Suprapubic skin (tissue), 2 donors: ENCODE results near the gene SNX21.

ENCODE experiments used
- EP300 ChIP-seq: sonication (generic); formaldehyde crosslinking; IDR thresholded peaks from one replicate; pipeline ENCODE4 v1.6.1; 2017; ENCODE audit warnings: antibody characterized with exemption
- POLR2A ChIP-seq, 2 donors: fragments of 450-650 bp; IDR thresholded peaks; one replicate each; pipeline ENCODE4 v1.6.1; 2017; ENCODE audit warnings: antibody characterized with exemption in 2 of 2, mild to moderate bottlenecking in 2 of 2, moderate library complexity in 2 of 2

- TF ChIP-seq EP300 (no peak), POLR2A (IDR thresholded peaks at IDR 0.05) (no peak)
Observed at GRCh38 chr20:45843506-45843905, 9.9 kb downstream of the SNX21 start.
